NCI-H1092 (cell line): Measurements from ENCODE around the gene IGSF3.
"Not testable (repeated sequence)": the region's sequence is repeated elsewhere in the genome, so short reads cannot be mapped to it uniquely, and the experiment has no call there.

Experiments used
- DNase-seq: peaks from one replicate; lab custom pipeline; 2025; lab: John Stamatoyannopoulos, UW

Gene IGSF3

DNA sequence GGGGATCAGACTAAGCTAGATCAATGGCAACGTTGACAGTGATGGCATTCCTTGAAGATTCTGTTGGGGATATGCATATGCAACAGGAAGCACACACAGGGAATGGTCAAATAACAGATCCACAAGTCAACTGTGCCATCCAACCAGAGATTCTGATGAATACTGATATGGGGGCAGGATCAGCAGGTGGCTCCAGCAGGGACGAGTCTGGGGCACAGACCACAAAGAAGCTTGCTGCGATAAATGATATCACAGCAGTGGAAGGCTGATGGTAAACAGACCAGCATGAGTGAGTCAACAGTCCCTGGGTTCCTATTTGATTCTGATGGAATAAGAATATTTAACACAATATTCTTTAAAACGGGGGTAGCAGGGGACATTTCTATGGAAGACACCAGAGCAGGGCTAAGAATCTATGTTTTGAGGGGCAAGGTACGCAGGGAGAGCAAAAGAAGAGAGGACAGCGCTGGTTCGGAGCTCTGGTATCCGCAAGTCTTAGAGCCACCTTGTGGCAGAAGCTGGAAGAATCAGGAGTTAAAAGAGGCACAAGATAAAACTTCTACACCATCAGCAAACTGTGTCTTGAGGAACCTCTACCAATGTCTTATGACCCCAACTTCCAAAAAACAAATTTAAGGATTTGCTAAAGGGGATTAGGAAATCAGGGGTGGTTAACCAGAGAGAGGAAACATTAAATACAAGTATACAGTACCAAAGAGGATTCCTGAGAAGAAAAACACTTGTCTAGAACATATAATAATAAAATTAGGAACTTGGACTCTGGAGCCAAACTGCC is 71.4 kb downstream of the IGSF3 start:
- not testable (repeated sequence) for DNase-seq

DNA sequence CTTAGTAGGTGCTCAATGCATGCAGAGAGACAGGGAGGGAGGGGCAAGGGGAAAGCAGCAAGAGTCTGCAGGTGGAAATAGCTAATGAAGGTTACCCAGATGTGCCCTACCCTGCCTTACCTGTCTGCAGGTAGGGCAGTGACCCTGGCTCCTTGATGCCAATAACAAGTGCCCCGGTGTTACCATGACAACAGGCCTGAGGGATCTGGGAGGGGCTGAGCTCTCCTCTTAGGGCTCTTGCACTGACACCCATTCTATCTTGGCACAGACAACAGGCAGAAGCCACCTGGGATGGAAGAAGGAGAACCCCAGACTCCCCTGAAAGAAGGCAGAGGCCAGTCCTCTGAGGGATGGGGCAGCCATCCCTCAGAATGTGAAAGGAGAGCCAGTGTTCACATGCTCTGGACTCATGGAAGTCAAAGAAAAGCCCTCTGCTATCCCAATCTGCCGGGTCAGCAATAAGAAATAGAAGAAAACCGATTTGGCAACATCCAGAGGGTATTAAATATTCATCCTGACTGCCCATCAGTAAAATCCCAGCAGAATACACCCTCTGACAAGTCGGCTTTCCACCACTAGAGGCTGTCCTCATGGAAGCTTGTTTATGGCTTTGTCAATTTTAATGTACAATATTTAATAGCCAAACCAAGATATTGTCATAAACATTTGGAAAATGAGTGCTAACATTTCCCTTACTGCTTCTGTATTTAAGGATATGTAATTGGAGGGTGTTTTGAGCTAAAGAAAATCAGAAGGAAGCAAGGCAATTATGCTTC is 72.3 kb downstream of the IGSF3 start:
- not testable (repeated sequence) for DNase-seq

DNA sequence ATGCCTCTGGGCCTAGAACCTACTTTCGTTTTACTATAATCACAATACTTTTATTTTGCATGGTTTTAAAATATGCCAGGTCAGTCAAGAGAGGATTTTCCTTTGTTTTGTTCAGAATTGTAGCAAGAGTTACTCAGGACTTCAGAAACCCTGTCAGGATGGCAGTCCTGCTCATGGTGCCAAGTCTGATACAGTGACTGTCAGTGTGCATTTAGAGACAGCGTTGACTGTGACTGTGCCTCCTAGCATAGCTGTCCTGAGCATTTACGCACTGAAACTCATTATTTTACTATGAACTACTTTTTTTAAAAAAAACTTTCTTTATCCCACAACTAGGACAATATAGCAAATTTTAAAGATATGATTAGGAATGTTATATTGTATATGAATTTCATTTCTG is 73.6 kb downstream of the IGSF3 start:
- not testable (repeated sequence) for DNase-seq

DNA sequence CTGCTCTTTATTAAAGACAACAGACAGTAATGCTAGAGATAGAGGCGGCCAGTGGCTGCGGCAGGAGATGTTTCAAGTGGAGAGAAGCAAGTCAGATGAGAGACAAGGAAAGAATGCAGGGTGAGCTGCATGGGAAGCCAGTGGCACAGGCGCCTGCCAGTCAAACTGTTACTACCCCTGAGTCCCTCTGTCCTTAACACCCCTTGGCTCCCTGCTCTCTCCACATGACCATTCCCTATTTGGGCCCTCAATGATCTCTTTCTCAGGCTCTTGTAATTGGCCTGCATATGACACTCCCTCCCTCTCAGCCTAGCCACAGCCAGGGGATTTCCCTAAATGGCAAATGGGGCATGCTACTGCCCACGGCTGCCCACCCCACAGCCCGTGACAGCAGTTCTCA is 74.1 kb downstream of the IGSF3 start:
- not testable (repeated sequence) for DNase-seq

DNA sequence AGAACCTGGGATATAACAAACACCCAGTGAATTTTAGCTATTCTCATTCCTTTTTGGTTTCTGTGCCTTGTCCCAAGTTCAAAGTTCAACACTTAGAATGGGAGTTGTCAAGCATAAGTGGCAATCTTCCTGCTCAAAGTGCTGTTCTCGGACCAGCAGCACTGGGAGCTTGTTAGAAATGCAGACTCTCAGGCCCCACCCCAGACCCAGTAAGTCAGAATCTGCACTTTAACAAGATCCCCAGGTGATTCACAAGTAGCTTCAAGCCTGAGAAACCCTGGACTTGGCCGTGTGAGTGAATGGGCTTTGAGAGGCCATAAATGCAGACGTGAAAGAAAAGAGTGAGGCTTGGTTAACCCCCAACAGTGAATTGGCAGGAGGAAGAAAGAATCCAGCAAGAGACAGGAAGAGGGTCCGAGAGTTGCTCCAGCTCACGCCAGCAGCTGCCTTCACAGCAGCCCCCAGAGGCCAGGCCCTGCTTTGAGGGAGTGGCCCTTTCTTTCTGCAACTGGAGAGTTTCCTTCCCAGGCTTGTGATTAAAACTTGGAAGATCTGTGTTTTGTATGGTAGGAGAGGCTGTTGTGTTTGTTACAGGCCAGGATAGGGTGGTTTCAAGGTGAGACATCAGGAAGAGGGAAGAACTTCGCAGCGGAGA is 75.5 kb downstream of the IGSF3 start:
- DNase-seq = not testable (repeated sequence)

DNA sequence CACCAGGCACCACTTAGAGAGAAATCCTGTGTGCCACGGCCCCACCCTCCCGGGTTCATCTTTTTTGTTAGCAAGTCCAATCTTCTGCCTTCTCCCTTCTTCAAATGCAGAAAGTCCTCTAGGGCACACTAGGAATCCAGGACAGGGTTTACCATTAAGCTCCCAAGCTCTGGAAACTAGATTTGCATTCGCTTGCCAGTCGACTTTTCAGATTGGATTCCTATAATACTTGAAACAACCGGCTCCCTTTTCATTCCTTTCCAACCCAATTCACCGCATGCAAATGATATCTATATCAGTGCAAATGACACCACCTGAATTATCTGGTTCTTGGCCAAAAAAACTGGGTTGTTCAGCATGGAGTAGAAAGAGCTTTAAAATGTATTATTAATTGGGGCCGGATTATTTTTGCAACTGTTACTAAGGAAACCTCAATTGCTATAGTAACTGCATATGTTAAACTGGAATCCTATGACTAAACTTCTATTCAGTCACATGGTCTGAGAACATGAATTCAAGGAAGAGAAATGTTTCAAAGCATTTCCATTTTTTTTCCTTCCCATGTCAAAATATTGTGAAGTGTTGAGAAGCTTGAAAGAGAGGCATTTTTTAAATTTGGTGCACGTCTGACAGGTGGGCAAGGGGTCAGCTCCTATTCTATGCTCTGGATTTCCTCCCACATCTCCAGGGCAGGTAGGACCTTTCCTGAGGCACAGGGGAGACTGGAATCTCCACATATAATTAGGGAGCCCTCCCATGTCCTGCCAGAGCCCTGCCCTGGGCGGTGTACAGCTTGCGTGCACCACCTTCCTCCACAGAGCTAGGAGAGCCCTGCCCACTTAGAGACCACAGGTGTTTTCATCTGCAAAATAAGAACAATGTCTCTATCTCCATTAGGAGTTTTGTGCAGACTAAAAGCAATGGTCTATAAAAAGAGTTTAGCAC is 76.3 kb downstream of the IGSF3 start:
- DNase-seq = not testable (repeated sequence)

DNA sequence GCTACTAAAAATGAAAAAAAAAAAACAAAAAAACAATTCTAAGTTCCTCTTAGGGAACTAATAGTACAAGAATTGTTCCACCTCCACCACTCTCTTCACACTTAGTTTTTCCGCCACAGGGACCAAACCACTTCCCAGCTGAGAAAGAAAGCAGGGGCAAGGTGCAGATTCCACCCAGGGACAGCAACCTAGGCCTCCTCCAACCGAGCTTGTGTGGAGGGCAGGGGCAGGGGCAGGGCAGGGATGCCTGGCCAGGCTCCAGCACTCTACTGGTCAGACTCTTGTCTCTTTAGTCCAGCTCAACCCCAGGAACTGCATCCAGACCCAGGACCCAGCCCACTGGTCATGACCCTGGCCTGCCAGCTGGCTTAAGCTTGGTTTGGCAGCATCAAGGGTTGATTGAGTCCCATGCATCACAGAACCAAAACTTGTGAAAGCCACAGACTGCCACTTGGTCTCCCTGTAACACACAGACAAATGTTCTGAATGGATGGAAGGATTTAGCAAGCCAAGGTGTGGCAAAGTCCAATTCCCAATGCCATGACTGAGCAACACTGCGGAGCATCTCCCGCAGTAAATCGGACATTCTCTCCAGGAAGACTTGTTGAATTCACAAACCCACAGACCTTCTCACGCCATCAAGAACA is 77.1 kb downstream of the IGSF3 start:
- not testable (repeated sequence) for DNase-seq

DNA sequence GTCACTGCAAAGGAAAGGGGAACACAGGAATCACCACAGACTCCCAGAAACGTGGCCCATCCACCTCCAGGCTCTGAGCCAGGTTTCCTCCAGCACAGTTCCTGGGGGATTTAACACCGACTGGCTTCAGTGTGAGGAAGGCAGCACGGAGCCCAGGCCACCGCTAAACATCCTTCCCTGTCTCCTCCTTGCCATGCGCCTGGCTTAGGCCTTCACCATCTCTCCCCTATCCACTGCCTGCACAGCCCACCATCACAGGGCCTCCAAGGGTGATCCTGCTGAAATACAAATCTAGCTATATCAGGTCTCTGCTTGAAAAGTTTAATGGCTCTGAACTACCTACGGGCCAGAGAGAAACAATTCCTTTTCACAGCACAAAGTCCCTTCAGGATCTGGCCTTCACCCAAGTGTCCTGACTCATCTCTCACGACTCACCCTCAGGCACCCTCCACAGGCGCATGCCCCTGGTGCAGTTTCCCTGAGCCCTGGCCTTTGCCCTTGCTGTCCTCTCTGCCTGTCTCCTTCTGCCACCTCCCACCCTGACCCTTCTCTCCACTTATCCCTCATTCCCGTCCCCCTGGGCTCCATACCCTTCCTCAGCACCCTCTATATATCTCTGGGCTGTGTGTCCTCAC is 78.3 kb downstream of the IGSF3 start:
- DNase-seq = not testable (repeated sequence)

DNA sequence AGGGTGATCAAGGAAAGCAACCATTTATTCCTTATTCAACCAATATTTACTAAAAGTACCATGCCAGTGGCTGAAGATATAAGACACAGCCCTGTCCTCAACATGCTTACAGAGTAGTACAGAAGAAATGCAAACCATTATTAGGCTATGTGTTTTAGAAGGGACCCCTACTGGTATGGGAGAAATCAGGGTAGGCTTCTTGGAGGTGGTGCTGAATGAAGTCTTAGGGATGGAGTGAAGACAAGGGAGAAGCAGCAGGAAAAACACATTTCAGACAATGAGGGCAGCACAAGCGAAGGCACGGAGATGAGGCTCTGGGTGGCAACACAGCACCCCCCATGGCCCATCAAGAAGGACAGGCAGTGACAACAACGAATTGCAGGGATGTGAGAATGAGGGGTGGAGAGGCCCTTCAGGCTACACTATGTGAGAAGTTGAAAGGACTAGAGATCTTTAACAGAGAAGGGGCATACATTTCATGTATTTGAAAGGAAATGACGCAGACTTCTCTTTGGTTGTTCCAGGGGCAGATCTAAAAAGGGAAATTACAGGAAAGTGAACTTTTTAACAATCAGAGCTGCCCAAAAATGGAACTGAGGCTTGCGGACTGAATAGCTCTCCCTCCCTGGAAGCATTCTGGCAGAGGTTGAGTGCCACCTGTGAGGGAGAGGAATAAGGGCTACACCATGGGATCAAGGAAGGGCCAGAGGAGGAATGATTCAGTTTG is 79.9 kb downstream of the IGSF3 start:
- DNase-seq = no peak

DNA sequence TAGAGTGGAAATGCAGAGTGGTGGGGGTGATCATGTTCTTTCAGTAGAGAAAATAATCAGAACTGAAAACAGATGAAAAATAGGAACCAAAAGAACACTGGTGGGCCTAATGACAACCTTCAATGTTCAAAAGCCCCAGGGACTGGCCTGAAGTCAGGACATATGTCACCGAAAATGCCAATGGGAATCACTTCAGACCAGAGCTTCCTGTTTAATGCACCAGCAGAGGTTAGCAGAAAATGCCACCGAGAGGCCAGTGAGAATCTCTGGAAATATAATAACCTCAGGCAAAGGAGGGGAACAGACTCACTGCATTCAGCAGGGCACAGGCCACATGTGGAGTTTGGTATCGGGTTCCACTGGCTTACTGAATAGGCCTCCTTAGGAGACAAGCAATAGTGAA is 80.8 kb downstream of the IGSF3 start:
- no peak for DNase-seq

DNA sequence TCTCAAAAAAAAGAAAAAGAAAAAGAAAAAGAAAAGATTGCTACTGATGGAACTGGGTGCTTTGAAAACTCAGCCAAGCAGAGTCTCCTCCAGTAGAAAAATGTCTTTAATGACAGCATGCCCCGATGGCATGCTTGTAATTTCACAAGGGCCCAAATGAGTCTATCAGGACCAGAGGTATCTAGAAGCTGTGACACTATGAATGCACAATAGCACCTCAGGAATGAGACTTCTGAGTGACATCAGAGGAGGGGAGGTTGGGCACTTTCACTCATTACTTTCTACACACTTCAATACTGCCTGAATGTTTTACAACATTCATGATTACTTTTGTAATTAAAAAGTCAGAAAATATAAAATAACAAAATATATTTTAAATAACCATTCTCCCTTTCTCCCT is 81.6 kb downstream of the IGSF3 start:
- DNase-seq = no peak

DNA sequence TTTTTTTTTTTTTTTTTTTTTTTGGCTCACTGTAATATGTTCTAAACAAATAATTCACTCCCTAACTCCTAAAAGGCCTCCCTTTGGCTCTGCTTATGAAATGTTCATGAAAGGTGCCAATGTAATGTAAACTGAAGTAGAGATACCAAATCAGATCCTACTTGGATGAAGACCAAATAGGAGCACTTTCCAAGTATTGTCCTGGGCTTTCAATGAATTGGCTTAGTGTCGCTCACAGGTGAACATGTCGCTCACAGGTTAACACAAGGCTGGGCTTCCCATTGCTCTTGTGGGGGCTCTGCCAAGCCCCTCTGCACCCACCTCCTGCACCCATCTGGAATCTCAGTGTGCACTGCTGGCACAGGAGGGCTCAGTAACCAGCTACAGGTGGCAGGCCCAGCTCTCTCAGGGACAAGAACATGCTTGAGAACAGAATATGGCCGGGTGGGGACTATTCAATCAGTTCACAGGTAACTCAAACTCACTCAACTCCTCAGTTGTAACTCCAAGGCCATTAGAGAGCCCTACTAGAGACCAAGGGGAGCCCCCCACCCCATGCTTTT is 86.1 kb downstream of the IGSF3 start:
- DNase-seq = no peak

DNA sequence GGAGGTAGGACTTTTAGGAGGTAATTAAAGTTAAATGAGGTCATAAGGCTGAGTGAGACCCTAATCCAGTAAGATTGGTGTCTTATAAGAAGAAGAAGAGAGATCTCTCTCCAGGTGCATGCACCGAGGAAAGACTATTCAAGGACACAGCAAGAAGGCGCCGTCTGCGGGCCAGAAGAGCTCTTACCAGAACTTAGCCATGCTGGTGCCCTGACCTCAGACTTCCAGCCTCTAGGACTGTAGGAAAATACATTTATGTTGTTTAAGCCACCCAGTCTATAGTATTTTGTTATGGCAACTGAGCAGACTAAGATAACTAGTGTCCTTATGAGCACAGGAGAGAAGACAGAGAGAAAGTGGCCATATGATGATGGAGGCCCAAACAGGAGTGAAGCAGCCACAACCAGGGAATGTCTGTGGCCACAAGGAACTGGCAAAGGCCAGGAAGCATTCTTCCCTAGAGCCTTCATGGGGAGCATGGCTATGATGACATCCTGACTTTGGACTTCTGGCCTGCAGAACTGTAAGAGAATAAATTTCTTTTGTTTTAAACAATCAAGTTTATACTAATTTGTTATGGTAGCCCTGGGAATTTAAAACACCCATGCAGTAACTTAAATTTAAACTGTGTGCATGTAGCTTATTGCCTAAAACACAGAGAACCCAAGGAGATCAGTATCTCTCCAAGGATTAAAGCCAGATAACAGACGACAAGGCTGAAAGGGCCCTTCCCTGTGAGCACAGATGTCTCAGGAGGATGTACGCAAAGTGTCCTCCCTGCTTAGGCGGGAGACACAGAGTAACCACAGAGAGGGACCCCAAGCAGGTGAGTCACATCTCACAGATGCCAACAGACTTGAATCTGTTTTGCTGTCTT is 86.8 kb downstream of the IGSF3 start:
- no peak for DNase-seq

DNA sequence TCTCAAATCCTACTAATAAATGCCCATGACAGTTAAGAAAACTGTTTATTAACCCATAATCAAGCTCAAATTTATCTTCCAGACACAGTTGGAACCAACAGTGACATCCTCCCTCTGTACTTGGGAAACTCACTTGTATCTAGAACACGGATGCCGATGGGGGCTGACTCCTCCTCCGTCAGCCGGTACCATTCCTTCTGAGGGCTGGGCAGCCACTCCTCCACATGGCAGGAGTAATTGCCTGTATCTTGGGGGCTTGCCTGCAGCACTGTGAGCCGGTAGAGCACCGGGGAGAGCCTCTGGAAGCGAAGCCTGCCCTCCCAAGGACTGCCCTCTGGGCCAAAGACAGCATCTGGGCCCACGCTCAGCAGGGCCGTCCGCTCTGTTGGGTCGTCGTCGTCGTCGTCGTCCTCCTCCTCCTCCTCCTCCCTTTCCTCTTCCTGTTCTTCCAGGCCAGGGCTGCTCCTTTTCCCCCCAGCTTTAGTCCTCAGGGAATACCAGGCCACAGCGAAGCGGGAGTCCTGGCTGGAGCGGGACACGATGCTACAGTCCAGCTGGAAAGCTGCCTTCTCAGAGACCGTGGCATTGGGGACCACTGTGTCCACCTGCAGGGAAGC is 88.2 kb downstream of the IGSF3 start:
- DNase-seq = no peak

DNA sequence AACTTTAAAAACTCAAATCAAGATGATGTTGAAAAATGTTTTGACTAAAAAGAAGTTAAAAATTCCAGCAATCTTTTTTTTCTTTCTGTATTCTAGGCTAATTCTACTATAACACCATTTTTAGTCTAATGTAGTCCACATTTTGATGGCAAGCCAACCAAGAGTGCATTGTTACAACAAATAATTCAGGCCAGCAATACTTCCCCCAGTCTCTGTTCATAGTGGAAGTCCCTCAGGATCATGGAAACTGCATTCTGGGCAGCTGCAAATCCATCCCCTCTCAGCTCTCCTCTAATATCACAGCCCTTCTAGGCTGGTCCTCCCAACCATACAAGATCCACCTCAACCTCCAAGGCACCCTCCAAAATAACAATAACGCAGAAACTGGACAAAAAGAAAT is 89.0 kb downstream of the IGSF3 start:
- DNase-seq = no peak

DNA sequence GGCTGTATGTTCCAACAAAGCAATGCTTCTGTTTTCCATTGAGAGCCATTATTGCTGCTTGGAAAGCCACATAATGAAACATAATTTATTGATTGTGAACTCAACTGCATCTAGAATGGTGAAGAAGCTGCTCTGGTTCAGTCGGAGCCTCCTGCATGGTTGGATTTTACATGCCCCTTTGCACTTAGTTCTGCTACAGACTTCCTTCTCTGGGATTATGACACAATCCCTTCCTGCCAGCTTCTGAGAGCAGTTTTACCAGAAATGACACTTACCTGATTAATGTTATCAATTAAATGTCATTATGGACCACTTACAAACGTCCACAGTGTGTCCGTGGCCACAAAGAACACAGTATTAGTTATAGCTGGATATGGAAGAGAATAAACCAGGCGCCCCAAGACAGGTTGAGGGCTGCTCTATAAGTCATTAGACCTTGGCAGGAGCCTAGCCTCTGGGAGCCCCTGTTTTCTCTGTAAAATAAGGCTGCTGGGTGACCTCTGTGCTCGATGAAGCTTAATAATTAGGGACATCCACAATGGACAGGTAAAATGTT is 89.7 kb downstream of the IGSF3 start:
- no peak for DNase-seq

DNA sequence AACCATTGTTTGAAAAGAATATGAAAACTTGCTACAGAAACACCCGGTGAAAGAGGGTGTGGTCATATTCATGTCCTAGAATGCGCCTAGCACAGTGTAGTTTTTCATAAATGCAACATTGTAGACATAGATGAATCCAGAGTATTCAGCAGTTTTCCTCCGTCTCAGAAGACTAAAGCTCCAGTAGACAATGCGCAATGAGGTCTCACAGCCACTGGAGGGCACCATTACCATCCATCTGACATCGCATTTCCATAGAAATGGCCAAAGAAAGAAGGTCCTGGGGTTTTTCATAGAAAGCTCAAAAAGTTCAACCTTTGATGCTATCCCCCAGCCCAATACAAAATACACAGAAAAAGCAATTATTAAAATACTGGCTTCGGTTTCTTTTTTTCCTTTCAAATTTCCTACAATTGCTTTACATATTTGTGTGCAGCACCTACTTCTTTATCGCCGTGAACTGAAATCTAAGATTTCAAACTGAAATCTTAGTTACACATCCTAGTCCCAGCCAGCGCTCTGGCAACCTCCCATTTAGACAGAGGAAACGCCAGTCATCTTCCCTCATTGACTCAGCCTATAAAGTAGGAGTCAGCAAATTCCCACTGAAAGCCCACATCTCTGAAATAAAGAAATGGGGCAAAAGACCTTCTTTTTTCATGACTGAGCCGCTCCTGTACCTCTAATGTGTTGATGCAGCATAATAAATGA is 92.8 kb downstream of the IGSF3 start:
- peak; percentile 51 for DNase-seq
